Urothelium cell line (cell line): ENCODE data around the gene MIA3.

Experiments used
- DNase-seq: peaks from one replicate; pipeline ENCODE4 v3.0.0; 2011; ENCODE audit warnings: low spot score, mixed read lengths
- FAIRE-seq: peaks from 2 replicates; lab custom pipeline; 2011; peaks lifted over from hg19 to GRCh38; lab: Jason Lieb, UNC

MIA3 gene

DNA sequence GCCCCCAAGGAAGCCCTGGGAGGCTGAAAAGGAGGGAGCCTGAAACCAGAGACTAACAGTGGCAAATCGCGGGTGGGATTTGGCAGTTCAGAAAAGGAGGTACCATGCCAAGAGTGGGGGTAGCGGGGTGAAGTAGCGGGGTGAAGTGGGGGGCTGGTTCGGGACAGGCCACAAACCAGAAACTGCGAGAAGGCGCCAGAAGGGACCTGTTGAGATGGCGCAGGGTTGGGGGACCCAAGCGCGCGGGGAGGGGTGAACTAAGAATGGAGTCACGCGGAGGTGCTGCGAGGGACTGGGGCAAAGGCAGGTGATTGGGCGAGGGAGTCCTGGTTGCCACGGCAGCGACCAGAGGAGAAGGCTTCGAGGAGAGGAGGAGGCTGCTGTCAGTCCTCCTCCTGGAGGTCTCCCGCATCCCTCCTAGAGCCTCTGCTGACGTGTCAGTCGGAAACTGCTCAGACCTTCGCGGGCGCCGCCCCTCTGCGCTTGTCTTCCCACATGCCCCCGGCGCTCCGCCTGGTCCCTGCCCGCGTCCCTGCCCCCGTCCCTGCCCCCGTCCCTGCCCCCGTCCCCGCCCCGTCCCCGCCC, 438 bp upstream of the MIA3 start:
- no peak for FAIRE-seq
- DNase-seq, result peak; percentile 91

DNA sequence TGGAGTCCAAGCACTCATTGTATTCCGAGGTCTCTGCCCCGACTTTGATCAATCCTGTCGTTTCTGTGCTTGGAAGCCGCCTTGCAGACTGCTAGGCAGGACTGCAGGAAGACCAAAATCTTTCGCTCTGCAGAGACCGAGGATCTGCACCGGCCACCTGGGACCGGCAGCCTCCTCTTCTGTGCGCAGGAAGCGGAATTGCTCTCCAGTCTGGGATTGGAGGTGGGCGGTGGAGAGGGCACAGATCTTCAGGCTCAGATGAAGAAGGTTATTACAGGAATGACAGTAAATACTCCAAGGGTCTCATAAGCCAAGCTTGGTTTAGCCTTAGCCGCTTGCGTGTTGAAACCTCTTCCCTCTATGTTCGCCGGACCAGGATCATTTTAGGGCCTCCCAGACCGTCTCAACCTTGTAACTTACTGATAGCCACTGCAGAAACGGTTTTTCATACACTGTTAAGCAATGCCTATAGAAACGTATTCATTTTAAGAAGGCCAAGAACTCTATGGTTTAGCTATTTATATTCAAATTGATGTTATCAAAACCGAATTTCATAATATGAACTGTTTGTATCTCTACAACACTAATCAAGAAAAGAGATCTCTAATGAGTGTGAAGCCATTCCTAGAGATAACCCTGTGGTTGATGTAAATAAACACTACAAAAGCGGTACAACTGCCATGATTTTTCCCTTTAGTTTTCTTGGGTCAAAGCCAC, 1.1 kb downstream of the MIA3 start:
- no peak for FAIRE-seq
- DNase-seq, result peak; percentile 52

DNA sequence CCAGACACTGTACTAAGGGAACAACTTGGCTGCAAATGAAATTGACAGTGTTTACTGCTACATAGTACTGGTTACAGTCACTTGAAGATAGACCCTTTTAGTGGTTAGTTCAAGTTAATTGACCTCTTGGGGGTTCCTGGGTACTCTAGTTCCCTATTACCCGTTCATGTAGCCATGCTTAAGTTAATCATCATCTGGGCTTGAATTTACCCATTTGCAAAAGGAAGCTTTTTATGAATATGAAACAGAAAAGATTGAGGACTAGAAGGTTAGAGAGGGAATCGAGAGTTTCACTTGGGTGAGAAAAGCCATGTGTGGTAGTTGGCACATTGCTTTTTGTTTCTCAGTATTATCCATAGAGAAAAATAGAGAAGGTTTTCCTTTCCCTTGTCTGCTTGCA, 2.7 kb downstream of the MIA3 start:
- FAIRE-seq (no peak), DNase-seq (no peak)

DNA sequence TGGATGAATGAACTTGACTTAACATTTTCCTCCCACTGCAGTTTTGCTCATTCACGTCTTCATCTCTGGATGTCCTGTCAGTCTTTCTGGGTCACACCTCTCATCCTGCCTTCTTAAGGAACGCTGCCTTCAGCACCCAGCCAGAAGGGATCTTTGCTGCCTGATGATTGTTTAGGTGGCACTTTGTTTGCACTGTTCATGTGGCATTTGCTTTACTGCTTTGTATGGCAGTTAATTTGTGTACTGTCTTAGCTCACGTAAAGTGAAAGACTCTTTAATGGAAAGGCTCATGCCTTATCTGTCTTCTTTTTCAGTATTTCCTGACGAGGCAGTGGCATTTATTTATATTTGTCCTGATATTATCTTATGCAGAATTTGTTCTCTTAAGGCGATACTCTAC, 4.9 kb downstream of the MIA3 start:
- FAIRE-seq (no peak), DNase-seq (no peak)

DNA sequence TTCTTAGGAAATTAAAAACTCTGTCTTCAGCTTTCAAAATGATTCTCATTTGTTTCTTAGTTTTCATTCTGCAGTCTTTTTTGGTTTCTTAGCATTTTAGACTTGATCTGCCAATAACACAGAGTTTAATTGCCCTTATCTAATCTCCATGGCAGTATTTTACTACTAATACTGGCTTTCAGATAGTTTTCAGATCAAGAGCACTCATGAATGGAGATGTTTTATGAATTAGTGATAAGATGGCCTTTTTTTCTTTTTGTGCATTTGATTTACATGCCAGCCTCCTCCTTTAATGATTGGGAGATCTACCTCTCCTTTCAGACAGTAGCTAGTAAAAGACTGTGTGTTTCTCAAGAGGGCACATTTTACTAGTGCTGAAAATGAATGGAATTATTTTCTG, 5.6 kb downstream of the MIA3 start:
- FAIRE-seq (no peak), DNase-seq (no peak)

DNA sequence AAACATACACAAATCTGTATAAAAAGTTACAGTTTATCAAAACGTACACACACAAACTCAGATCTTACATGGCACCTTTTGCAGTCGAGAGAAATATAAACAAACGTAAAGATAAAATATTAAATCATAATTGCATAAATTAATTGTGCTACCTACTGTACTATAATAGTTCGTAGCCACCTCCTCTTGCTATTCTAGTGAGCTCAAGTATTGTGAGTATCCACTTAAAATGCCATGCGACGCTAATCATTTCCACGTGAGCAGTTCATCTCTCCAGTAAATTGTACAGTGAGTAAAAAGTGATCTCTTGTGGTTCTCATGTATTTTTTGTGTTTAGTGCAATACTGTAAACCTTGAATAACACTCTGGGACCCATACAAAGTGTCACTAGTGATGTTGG, 6.3 kb downstream of the MIA3 start:
- FAIRE-seq, result no peak
- no peak for DNase-seq

DNA sequence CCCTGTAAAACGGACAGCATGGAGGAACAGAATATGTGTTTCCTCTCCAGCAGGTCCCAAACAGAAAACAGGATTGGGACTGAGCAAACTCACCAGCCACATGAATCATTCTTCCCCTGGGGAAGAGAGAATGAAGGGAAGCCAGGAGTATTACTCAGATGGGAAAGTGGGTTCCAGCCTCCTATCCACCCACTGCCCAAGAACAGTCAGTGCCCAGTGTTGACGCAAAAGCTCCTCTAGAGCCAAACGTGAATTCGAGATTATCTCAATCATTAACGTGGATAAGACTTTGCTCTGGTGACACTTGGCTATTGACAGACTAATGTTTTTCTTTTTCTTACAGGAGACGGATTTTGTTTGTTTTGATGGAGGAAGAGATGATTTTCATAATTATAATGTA, 9.3 kb downstream of the MIA3 start:
- FAIRE-seq, result no peak
- no peak for DNase-seq

DNA sequence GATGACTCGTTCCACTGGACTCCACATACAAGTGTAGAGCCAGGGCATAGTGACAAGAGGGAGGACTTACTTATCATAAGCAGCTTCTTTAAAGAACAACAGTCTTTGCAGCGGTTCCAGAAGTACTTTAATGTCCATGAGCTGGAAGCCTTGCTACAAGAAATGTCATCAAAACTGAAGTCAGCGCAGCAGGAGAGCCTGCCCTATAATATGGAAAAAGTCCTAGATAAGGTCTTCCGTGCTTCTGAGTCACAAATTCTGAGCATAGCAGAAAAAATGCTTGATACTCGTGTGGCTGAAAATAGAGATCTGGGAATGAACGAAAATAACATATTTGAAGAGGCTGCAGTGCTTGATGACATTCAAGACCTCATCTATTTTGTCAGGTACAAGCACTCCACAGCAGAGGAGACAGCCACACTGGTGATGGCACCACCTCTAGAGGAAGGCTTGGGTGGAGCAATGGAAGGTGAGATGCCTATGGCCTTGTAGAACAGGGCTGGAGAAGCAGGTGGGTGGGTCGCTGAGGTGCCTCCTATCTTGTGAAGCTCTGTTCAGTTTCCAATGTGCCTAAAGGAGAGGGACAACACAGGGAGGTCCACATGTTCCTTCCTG, 12.1 kb downstream of the MIA3 start:
- FAIRE-seq (no peak), DNase-seq (no peak)

DNA sequence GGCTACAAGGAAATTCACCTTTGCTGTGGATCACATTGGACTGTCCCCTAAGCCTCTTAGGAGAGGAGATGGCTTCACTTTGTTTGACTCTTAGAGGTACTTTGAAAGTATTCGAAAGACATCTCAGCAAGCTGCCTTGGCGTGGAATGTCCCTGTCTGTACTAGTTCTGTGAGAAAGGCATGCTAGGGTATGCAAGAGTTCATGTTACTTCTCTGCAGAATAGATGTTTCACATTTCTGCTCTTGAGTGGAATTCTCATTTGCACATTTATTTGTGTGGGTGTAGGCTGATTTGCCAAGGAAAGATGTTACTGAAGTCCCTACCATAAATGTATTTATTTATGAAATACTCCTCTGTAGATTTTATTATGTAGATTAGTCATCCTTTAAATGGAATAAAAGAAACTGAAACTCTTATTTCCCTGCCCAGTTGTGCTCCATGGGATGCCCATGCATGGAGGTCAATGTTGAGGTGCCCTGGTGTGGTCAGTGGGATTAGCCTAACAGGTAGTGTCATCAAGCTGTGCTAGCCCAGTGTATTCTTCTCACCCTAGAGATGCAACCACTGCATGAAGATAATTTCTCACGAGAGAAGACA, 13.8 kb downstream of the MIA3 start:
- DNase-seq, result no peak
- no peak for FAIRE-seq

DNA sequence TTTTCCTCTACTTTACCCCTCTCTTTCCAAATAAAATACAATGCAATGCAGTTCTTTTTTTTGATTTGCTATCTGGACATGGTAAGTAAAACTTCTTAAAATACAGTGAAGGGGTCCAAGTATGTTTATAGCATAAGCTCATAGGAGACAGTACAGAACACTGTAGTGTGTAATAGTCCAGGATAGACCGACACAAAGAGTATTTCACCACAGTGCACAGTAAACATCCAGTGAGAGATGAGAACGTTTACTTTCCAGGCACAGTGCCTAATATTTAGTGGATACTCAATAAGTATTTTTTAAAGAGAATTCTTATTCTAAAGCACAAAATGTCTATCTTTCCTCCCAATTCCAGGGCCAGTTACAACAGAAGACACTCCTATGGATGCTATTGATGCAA, 14.9 kb downstream of the MIA3 start:
- DNase-seq (no peak), FAIRE-seq (no peak)

DNA sequence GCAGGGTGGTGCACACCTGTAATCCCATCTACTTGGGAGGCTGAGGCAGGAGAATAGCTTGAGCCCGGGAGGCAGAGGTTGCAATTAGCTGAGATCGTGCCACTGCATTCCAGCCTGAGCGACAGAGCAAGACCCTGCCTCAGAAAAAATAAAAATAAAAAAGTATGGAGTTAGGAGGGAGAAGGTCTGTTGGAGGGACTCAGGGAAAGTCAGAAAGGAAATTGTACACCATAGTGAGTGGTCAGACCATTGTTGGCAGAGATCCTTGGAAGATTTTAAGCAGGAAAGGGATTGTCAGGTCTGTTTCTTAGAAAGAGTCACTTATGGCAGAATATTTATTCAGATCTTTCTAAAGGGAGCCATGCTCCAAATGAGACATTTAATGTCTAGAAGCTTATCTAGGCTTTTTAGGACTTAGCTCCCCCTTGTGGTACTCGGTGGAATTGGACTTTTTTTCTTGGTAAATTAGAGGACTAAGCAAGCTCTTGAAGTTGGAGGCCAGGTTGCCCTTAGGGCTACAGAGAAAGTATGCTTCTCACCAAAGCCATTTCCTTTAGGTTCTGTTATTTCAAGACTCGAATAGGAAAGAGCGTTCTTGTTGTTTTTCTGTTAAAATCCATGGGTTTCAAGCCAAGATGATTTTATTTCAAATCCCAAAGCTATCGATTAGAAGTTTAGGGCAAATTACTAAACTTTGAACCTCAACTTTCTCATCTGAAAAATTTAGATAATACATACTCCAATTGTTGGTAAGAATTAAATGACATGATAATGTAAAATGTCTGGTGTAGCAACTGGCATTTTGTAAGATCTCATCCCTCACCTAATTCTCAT, 16.5 kb downstream of the MIA3 start:
- peak; percentile 55 for DNase-seq
- FAIRE-seq, result no peak

DNA sequence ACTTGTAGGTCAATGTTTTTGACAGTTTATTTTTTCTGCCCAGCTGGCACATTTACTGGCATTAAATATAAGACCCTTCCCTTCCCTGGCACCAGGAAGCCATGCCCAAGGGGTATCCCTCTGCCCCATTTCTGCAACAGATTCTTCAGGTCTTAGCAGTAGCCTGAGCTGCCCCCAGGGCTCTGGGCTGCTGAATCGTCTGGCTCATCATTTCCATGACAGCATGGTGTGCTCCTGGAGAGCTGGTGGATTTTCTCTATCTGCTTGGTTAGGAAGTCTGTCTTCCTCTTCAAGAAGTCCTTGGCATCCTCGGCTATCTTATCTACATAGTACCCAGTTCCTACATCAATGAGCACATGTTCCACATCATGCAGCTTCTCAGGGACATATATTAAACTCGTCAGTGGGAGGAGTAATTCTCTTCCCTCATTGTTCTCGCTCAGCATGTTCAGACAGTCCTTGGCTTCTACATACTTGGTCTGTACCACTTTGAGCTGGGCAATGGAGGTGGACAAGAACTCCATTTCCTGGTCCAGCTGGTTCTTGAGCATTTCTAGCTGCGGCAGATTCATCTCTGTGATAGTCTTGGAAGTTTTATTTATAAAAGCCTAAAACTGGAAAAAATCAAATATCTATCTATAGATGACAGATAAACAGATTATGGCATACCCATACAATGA, 23.5 kb downstream of the MIA3 start:
- no peak for FAIRE-seq
- no peak for DNase-seq

DNA sequence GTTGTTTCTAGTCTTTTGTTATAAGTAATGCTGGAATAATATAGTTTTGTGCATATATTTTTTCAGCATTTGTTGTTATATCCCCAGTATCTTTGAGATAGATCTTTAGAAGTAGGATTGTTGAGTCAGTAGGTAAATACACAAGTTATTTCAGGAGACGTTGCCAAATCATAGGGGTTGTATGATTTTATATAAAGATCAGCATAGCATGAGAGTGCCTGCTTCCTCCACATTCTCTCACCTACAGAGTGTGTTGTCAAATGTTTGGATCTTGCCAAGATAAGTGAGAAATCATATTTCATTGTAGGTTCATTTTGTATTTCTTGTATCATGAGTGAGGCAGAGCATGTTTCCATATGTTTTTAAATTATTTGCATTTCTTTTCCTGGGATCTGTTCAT, 24.6 kb downstream of the MIA3 start:
- DNase-seq, result no peak
- no peak for FAIRE-seq

DNA sequence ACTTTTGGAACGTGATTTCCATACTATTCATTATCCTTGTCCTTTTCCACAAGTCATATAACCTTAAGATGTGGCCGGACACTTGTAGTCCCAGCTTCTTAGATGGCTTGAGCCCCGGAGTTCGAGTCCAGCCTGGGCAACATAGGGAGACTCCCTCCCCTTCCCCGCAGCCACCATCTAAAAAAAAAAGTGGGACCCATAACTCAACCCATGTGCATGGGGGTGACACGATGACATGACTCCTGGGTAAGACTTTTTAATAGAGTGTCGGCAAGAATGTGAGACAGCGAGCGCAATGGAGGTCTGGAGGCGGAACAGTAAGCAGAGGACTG, 25.7 kb downstream of the MIA3 start:
- no peak for FAIRE-seq
- DNase-seq, result no peak

DNA sequence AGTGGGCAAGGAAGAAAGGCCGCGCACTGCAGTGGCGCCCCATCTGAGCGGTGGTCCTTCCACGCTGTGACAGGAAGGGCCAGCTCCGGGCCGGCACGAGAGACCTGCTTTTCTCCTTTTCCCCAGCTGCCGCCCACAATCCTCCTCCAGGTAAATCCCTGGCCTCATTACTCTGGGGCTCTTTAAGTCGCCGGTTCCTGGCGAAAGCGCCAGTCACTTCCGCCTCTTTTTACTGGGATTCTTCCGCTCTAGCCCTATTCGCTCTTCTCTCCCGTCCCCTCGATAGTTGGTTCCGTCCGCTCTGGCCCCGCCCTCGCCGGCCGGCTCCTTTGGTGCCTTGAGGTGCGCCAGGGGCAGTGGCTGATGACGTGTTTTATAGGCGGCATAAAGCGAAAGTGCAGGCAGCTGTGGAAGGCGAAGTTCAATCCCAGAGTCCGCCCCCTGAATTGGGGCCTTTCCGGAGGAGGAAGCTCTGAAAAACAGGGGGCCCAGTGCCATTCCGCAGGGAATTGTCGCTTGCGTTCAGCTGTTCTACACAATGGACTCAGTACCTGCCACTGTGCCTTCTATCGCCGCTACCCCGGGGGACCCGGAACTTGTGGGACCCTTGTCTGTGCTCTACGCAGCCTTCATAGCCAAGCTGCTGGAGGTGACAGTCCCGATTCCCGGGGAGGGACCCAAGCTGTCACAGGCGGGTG, 26.2 kb downstream of the MIA3 start:
- DNase-seq (peak; percentile 96), FAIRE-seq (peak; percentile 61)

DNA sequence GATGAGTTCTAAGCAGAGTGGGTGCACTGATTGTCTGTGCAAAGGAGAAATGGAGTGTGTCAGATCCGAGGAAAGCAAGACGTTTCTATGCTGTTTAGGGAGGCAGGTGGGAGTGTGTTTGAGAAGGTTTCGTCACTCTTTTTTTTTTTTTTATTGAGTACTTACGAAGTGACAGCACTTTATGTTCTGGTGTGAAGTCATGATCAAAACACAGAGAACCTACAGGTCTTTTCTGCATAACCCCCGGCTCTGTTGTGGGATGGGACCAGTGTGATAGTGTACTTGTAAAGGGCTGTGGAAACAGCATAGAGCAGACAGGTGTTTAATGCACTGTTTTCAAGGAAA, 26.7 kb downstream of the MIA3 start:
- FAIRE-seq, result no peak
- DNase-seq, result no peak

DNA sequence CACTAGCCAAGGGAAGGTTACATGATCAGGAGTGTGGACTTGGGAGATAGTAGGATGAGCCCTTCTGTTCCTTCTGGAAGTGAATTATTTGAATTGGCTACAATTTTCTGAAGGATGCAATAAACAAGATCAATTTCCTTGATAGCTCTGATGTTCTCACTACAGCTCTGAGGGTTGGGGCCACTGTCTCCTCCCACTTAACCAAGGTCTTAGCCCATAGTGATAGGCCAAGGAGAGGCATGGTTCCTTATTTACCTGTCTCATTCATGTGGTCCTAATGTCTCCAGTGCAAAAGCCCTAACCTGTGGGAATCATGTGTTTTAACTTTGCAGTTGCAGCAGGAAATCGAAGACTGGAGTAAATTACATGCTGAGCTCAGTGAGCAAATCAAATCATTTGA, 34.8 kb downstream of the MIA3 start:
- DNase-seq (no peak), FAIRE-seq (no peak)

DNA sequence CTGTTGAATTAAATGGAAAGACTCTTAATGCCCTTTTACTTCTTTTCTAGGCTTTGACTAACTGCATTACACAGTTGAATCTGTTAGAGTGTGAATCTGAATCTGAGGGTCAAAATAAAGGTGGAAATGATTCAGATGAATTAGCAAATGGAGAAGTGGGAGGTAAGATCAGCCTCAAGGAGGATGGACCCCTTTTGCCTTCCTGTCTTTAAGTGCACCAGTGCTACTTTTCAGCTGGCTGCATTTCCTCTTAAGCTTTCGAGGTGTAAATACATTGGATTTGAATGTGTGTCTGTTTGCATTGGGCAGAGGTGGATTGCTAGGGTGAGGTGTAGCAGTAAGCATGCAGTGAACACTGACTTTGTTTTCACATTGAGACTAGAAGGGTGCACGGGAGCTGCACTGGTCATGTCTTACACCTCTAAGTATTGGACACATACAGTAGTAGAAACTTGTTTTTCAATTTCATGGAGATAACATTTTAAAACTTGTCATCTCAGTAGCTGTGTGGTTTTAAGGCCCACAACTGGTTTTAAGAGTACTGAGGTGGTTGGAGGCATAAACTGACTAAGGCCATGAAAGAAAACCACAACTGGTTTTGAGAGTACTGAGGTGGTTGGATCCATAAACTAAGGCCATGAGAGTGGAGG, 35.4 kb downstream of the MIA3 start:
- FAIRE-seq (no peak), DNase-seq (no peak)

DNA sequence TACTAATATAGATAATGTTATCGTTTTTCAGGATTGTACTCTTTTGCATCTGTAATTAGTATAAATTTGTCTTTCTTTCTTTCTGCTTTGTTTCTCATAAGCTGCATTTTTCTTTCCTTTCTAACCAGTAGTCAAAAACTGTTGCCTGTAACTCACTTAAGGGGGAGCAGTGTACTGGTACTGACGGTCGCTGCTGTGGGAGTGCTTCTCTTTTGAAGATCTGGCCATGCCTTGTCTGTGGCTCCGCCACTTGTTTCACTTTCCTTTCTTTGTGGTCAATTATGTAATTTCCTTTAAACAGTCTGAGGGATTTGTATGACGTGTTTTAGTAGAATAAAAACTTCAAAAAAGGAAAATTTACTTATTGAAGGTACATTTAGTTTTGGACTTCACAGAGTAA, 37.0 kb downstream of the MIA3 start:
- DNase-seq (no peak), FAIRE-seq (no peak)
